ENCODE measurements around the gene RSPH6A. TPM values are rescaled to one million over a fixed set of nuclear protein-coding genes. Genes with fewer than 3 reads are reported as not detected.

Gene RSPH6A
- total and polyA plus RNA-seq, 2 experiments from 2014 or later: not detected

GRCh38 chr19:45817725-45818301 lies 2.7 kb upstream of the RSPH6A start:
- Histone ChIP-seq H3K4me2 (ENCODE audit: unreplicated experiment) (no peak overlapping the region), H3K36me3 (ENCODE audit: low read depth) (no peaks in the 10 kb centered on the region), H3K9ac (no peak overlapping the region), H3K4me3 (no peak overlapping the region), H2AFZ (no peak overlapping the region), H3K4me1 (ENCODE audit: insufficient read depth) (no peaks in the 10 kb centered on the region), H4K20me1 (ENCODE audit: insufficient read depth) (no peaks in the 10 kb centered on the region), H3K27me3 (replicated peaks; ENCODE audit: insufficient read depth) (no peaks in the 10 kb centered on the region), H3F3A (ENCODE audit: insufficient read depth) (no peaks in the 10 kb centered on the region), H3K9me3 (ENCODE audit: low read depth) (no peaks in the 10 kb centered on the region), H3K79me2 (ENCODE audit: insufficient read depth) (no peaks in the 10 kb centered on the region), H3K27ac (no peak overlapping the region), H3K9me2 (ENCODE audit: insufficient read depth) (no peaks in the 10 kb centered on the region)
- 76 to 80% methylated on average over 15 to 19 of the region's 19 CpGs for WGBS, 2 experiments (ENCODE audit: low coverage in 1 of 2, low lambda C conversion rate in 2 of 2, missing lambda C conversion rate in 2 of 2)
- in situ Hi-C loops (cut with MboI): no loop called here
- DNase-seq: no peak
- TF ChIP-seq EZH2phosphoT487 (IDR thresholded peaks at IDR 0.05; ENCODE audit: insufficient read depth, low read depth) (no peak), EZH2 (IDR thresholded peaks at IDR 0.05; ENCODE audit: insufficient read depth, poor library complexity, severe bottlenecking) (no peak)

DNA sequence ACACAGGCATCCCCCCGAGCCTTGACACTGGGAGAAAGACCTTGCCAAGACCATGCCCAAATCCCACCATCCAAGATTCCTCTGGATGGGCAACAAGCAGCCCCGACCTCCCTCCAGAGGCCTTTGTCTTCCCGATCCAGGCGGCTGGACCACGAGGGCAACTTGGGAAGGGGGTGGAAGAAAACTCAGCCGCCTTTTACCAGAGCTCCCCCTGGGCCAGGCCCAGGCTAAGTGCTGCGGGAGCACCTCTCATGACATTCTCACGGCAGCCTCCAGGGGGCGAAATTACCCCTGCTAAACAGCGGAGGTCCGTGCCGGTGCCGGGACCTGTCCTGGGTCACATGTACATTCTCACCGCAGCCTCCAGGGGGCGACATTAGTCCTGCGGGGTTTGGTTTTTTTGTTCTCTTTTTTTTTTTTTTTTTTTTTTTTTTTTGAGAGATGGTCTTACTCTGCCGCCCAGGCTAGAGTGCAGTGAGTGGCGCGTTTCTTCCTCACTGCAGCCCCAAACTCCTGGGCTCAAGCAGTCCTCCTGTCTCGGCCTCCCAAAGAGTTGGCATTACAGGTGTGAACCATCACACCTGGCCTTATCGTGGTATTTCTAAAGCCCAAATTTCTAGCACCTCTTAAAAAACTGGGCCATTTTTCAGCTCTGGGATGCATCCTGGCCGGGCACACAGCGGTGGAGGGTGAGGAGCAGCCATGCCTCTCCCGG lies 2.1 kb upstream of the RSPH6A start:
- WGBS, 2 experiments (ENCODE audit: low coverage in 1 of 2, low lambda C conversion rate in 2 of 2, missing lambda C conversion rate in 2 of 2): 16 to 20% methylated on average over 24 of the region's 24 CpGs

GRCh38 chr19:45816236-45817009 lies 1.3 kb upstream of the RSPH6A start:
- Histone ChIP-seq H3K4me3 (no peak overlapping the region), H4K20me1 (ENCODE audit: insufficient read depth) (no peaks in the 10 kb centered on the region), H3K27ac (no peak overlapping the region), H2AFZ (no peak overlapping the region), H3K4me2 (ENCODE audit: unreplicated experiment) (no peak overlapping the region), H3F3A (ENCODE audit: insufficient read depth) (no peaks in the 10 kb centered on the region), H3K36me3 (ENCODE audit: low read depth) (no peaks in the 10 kb centered on the region), H3K4me1 (ENCODE audit: insufficient read depth) (no peaks in the 10 kb centered on the region), H3K9me3 (ENCODE audit: low read depth) (no peaks in the 10 kb centered on the region), H3K9ac (no peak overlapping the region), H3K9me2 (ENCODE audit: insufficient read depth) (no peaks in the 10 kb centered on the region), H3K79me2 (ENCODE audit: insufficient read depth) (no peaks in the 10 kb centered on the region), H3K27me3 (replicated peaks; ENCODE audit: insufficient read depth) (no peaks in the 10 kb centered on the region)
- 79 to 94% methylated on average over 11 to 18 of the region's 18 CpGs for WGBS, 2 experiments (ENCODE audit: low coverage in 1 of 2, low lambda C conversion rate in 2 of 2, missing lambda C conversion rate in 2 of 2)
- TF ChIP-seq EZH2phosphoT487 (IDR thresholded peaks at IDR 0.05; ENCODE audit: insufficient read depth, low read depth) (no peak), EZH2 (IDR thresholded peaks at IDR 0.05; ENCODE audit: insufficient read depth, poor library complexity, severe bottlenecking) (no peak)
- in situ Hi-C loops (cut with MboI): no loop called here
- no peak for DNase-seq

More for the DNA sequence above, 2.1 kb upstream of the RSPH6A start:
- H3K9me2 ChIP-seq (ENCODE audit: insufficient read depth): no peaks in the 10 kb centered on the region
- no peaks in the 10 kb centered on the region for H3K4me1 ChIP-seq (ENCODE audit: insufficient read depth)
- no peak overlapping the region for H3K4me3 ChIP-seq
- no peaks in the 10 kb centered on the region for H3K9me3 ChIP-seq (ENCODE audit: low read depth)
- H3K4me2 ChIP-seq (ENCODE audit: unreplicated experiment): no peak overlapping the region
- H3K36me3 ChIP-seq (ENCODE audit: low read depth): no peaks in the 10 kb centered on the region
- in situ Hi-C loops (cut with MboI): no loop called here
- H2AFZ ChIP-seq: no peak overlapping the region
- no peaks in the 10 kb centered on the region for H3K27me3 ChIP-seq (replicated peaks; ENCODE audit: insufficient read depth)
- H3K27ac ChIP-seq: no peak overlapping the region
- H4K20me1 ChIP-seq (ENCODE audit: insufficient read depth): no peaks in the 10 kb centered on the region
- TF ChIP-seq EZH2 (IDR thresholded peaks at IDR 0.05; ENCODE audit: insufficient read depth, poor library complexity, severe bottlenecking) (no peak), EZH2phosphoT487 (IDR thresholded peaks at IDR 0.05; ENCODE audit: insufficient read depth, low read depth) (no peak)
- H3F3A ChIP-seq (ENCODE audit: insufficient read depth): no peaks in the 10 kb centered on the region
- no peaks in the 10 kb centered on the region for H3K79me2 ChIP-seq (ENCODE audit: insufficient read depth)
- DNase-seq: peak; percentile 95
- no peak overlapping the region for H3K9ac ChIP-seq

GRCh38 chr19:45815481-45816216 lies 541 bp upstream of the RSPH6A start:
- WGBS, 2 experiments (ENCODE audit: low coverage in 1 of 2, low lambda C conversion rate in 2 of 2, missing lambda C conversion rate in 2 of 2): 44 to 51% methylated on average over 17 to 44 of the region's 44 CpGs
- Histone ChIP-seq H3K9me2 (ENCODE audit: insufficient read depth) (no peaks in the 10 kb centered on the region), H3K79me2 (ENCODE audit: insufficient read depth) (no peaks in the 10 kb centered on the region), H3K9me3 (ENCODE audit: low read depth) (no peaks in the 10 kb centered on the region), H3K27ac (no peak overlapping the region), H2AFZ (no peak overlapping the region), H3K4me3 (no peak overlapping the region), H3K27me3 (replicated peaks; ENCODE audit: insufficient read depth) (no peaks in the 10 kb centered on the region), H3K9ac (no peak overlapping the region), H3K36me3 (ENCODE audit: low read depth) (no peaks in the 10 kb centered on the region), H3K4me1 (ENCODE audit: insufficient read depth) (no peaks in the 10 kb centered on the region), H3K4me2 (ENCODE audit: unreplicated experiment) (no peak overlapping the region), H3F3A (ENCODE audit: insufficient read depth) (no peaks in the 10 kb centered on the region), H4K20me1 (ENCODE audit: insufficient read depth) (no peaks in the 10 kb centered on the region)
- in situ Hi-C loops (cut with MboI): no loop called here
- no peak for TF ChIP-seq EZH2phosphoT487 (IDR thresholded peaks at IDR 0.05; ENCODE audit: insufficient read depth, low read depth)
- no peak for TF ChIP-seq EZH2 (IDR thresholded peaks at IDR 0.05; ENCODE audit: insufficient read depth, poor library complexity, severe bottlenecking)
- no peak for DNase-seq

Data from GM23248 (cell line).